CD14-positive monocyte (primary cell): ENCODE data around the gene FAM131A. TPM values are rescaled to one million over a fixed set of nuclear protein-coding genes. Genes with fewer than 3 reads are reported as not detected.

Experiments
- DNase-seq, 3 donors: peaks; one replicate each; pipeline ENCODE4 v3.0.0-alpha.2; 2011 to 2022
- H2AFZ ChIP-seq: 2 replicates; pipeline ENCODE4 v1.6.0; 2012; ENCODE audit warnings: mild to moderate bottlenecking, low read depth, low read length, inconsistent platforms; ENCODE audit not compliant: insufficient read depth, poor library complexity, severe bottlenecking
- H3K27ac ChIP-seq, 2 donors: 1 replicate in 1 of 2; 2 replicates in 1 of 2; pipeline ENCODE4 v1.5.1; 2012 to 2013; ENCODE audit warnings: low read length in 2 of 2, control low read depth in 1 of 2, inconsistent platforms in 1 of 2, low read depth in 1 of 2, mild to moderate bottlenecking in 1 of 2
- H3K27me3 ChIP-seq, 2 donors: one replicate each; pipeline versions ENCODE4 v1.6.0 to v1.6.1; 2011 to 2013; ENCODE audit warnings: low read length in 2 of 2; ENCODE audit not compliant: control insufficient read depth in 2 of 2, insufficient read depth in 2 of 2
- H3K36me3 ChIP-seq, 2 donors: replicated peaks in 1 of 2; 1 replicate in 1 of 2; 2 replicates in 1 of 2; pipeline versions ENCODE4 v1.5.1 to v1.6.1; 2012 to 2013; ENCODE audit warnings: low read length in 2 of 2, control low read depth in 1 of 2, inconsistent platforms in 1 of 2, mild to moderate bottlenecking in 1 of 2; ENCODE audit not compliant: insufficient read depth in 2 of 2, control insufficient read depth in 1 of 2
- H3K4me1 ChIP-seq, 2 donors: 1 replicate in 1 of 2; 2 replicates in 1 of 2; pipeline versions ENCODE4 v1.5.1 to v1.6.1; 2012 to 2013; ENCODE audit warnings: low read length in 2 of 2, control low read depth in 1 of 2, inconsistent platforms in 1 of 2, mild to moderate bottlenecking in 1 of 2, moderate library complexity in 1 of 2; ENCODE audit not compliant: insufficient read depth in 2 of 2, control insufficient read depth in 1 of 2
- H3K4me2 ChIP-seq: replicated peaks from 2 replicates; pipeline ENCODE3; 2012; ENCODE audit warnings: low read length, moderate library complexity, mild to moderate bottlenecking; ENCODE audit not compliant: poor library complexity, severe bottlenecking; ENCODE audit errors: extremely low read depth
- H3K4me3 ChIP-seq, 3 experiments: fragments of 200-600 bp in 1 of 3; sonication (generic) in 1 of 3; replicated peaks in 1 of 3; 1 replicate in 2 of 3; 2 replicates in 1 of 3; pipeline ENCODE4 v1.5.1; 2011 to 2013; ENCODE audit warnings: low read length in 3 of 3, mild to moderate bottlenecking in 3 of 3, control low read depth in 2 of 3, low read depth in 2 of 3, inconsistent platforms in 1 of 3, moderate library complexity in 1 of 3
- H3K79me2 ChIP-seq: 2 replicates; pipeline ENCODE4 v1.6.0; 2012; ENCODE audit warnings: mild to moderate bottlenecking, control low read depth, inconsistent platforms, low read length, moderate library complexity; ENCODE audit not compliant: insufficient read depth
- H3K9ac ChIP-seq: 2 replicates; pipeline ENCODE4 v1.6.0; 2017; ENCODE audit warnings: low read length, mild to moderate bottlenecking; ENCODE audit not compliant: insufficient read depth, poor library complexity, severe bottlenecking
- H3K9me3 ChIP-seq, 2 donors: replicated peaks in 1 of 2; 1 replicate in 1 of 2; 2 replicates in 1 of 2; pipeline versions ENCODE4 v1.5.1 to v1.6.1; 2012 to 2013; ENCODE audit warnings: low read length in 2 of 2, control low read depth in 1 of 2; ENCODE audit not compliant: control insufficient read depth in 1 of 2, insufficient read depth in 1 of 2
- H4K20me1 ChIP-seq: 2 replicates; pipeline ENCODE4 v1.6.0; 2012; ENCODE audit warnings: mild to moderate bottlenecking, low read length, control low read depth, moderate library complexity; ENCODE audit not compliant: insufficient read depth
- H3K27ac Mint-ChIP-seq, 7 donors: one replicate each; pipeline ENCODE4 v1.8.0; 2020; ENCODE audit warnings: mild to moderate bottlenecking in 7 of 7, mixed read lengths in 7 of 7, moderate library complexity in 6 of 7, inconsistent platforms in 2 of 7
- H3K27me3 Mint-ChIP-seq, 3 donors: one replicate each; pipeline ENCODE4 v1.8.0; 2021 to 2022; ENCODE audit warnings: low read depth in 3 of 3, mild to moderate bottlenecking in 3 of 3, mixed read lengths in 3 of 3, moderate library complexity in 3 of 3, inconsistent platforms in 1 of 3
- H3K36me3 Mint-ChIP-seq, 2 donors: one replicate each; pipeline ENCODE4 v1.8.0; 2020; ENCODE audit warnings: mixed read lengths in 2 of 2, inconsistent platforms in 1 of 2, mild to moderate bottlenecking in 1 of 2
- H3K4me1 Mint-ChIP-seq: one replicate; pipeline ENCODE4 v1.8.0; 2020; ENCODE audit warnings: mild to moderate bottlenecking, mixed read lengths
- H3K4me3 Mint-ChIP-seq, 2 donors: one replicate each; pipeline ENCODE4 v1.8.0; 2020; ENCODE audit warnings: mild to moderate bottlenecking in 2 of 2, mixed read lengths in 2 of 2, moderate library complexity in 1 of 2
- H3K9me3 Mint-ChIP-seq, 7 donors: one replicate each; pipeline ENCODE4 v1.8.0; 2020 to 2022; ENCODE audit warnings: mixed read lengths in 7 of 7, mild to moderate bottlenecking in 6 of 7, moderate library complexity in 6 of 7, inconsistent platforms in 2 of 7
- CTCF ChIP-seq: fragments of 200-600 bp; IDR thresholded peaks from one replicate; pipeline ENCODE4 v1.8.0; 2022; ENCODE audit warnings: antibody characterized with exemption, mild to moderate bottlenecking
- WGBS: methylation state at CpG from one replicate; pipeline ENCODE4 v1.1.5; 2013; ENCODE audit warnings: missing lambda C conversion rate; ENCODE audit not compliant: insufficient coverage; 5-methylcytosine and 5-hydroxymethylcytosine counted together
- intact Hi-C, 2 donors: fragments of 100-400 bp; cut with micrococcal nuclease; formaldehyde crosslinking; loops; one replicate each; pipeline versions ENCODE4 v1.15.0 to v1.15.1; 2023
- polyA plus RNA-seq, 3 donors: library from polyadenylated mRNA; depleted of rRNA in 1 of 3; unstranded in 2 of 3; stranded (reverse) in 1 of 3; fragments of 300-500 nt in 2 of 3; fragments of >200 nt in 1 of 3; fragmentation: Illumina TruSeq in 2 of 3; gene quantifications; 1 replicate in 2 of 3; 2 replicates in 1 of 3; pipeline ENCODE4 v1.2.3, GENCODE V29; 2012 to 2021

FAM131A gene
- polyA plus RNA-seq, 3 donors, result 5.8 to 30.6 (median 7.7) TPM

GRCh38 chr3:184368586-184369183 lies 31.3 kb downstream of the FAM131A start:
- H4K20me1 ChIP-seq, result no peaks in the 10 kb centered on the region
- Mint-ChIP-seq H3K9me3 (no peaks in the 10 kb centered on the region), H3K27ac (no peak overlapping the region), H3K36me3 (peaks cover 41 to 44% of the 10 kb centered on the region in 2 donors), H3K4me1 (peaks cover 21% of the 10 kb centered on the region), H3K27me3 (peaks cover 6 to 13% (median 6%) of the 10 kb centered on the region in 3 donors), H3K4me3 (no peak overlapping the region)
- no peak overlapping the region for H3K4me3 ChIP-seq
- no peak for DNase-seq
- peaks cover 14% of the 10 kb centered on the region for H3K79me2 ChIP-seq
- 90% methylated on average over 2 of the region's 3 CpGs for WGBS
- no peak for TF ChIP-seq CTCF
- H3K27me3 ChIP-seq, result no peaks in the 10 kb centered on the region
- H2AFZ ChIP-seq, result no peak overlapping the region
- H3K9ac ChIP-seq, result no peak overlapping the region
- intact Hi-C loops, result no loop called here
- no peak overlapping the region for H3K4me2 ChIP-seq
- no peaks in the 10 kb centered on the region for H3K9me3 ChIP-seq
- peaks cover 17 to 48% of the 10 kb centered on the region in 2 donors for H3K36me3 ChIP-seq
- H3K4me1 ChIP-seq, result peaks cover 5 to 16% of the 10 kb centered on the region in 2 donors
- H3K27ac ChIP-seq, result no peak overlapping the region

GRCh38 chr3:184371570-184372018 lies 34.2 kb downstream of the FAM131A start:
- Mint-ChIP-seq H3K27ac (no peak overlapping the region), H3K9me3 (peaks cover 0 to 2% (median 0%) of the 10 kb centered on the region in 7 donors), H3K36me3 (peaks cover 27 to 30% of the 10 kb centered on the region in 2 donors), H3K4me1 (peaks cover 8% of the 10 kb centered on the region), H3K27me3 (peaks cover 16 to 40% (median 29%) of the 10 kb centered on the region in 3 donors), H3K4me3 (no peak overlapping the region)
- Histone ChIP-seq H4K20me1 (no peaks in the 10 kb centered on the region), H3K4me3 (no peak overlapping the region), H3K4me1 (peaks cover 0 to 6% of the 10 kb centered on the region in 2 donors), H3K36me3 (peaks cover 13 to 32% of the 10 kb centered on the region in 2 donors), H3K9me3 (no peaks in the 10 kb centered on the region), H3K4me2 (no peak overlapping the region), H2AFZ (no peak overlapping the region), H3K9ac (no peak overlapping the region), H3K27me3 (peaks cover 0 to 16% of the 10 kb centered on the region in 2 donors), H3K27ac (no peak overlapping the region), H3K79me2 (no peaks in the 10 kb centered on the region)
- WGBS, result 0% methylated on average over 1 of the region's 5 CpGs
- TF ChIP-seq CTCF, result peak; percentile 95
- intact Hi-C loops, result loop anchor here (2.0 to 10.0 kb wide), 3 partner anchors 173 to 423 kb away; no protein-coding TSS in a partner anchor
- peak; percentile 71 to 80 (median 71) for DNase-seq
